OCI-LY1 (cell line): ENCODE measurements around the gene MAP4K1.

Source experiments
- CTCF ChIP-seq: fragments of 200-600 bp; sonication (generic), shearing (Covaris generic); IDR thresholded peaks from 2 replicates; pipeline ENCODE4 v1.5.1; 2017; ENCODE audit warnings: mild to moderate bottlenecking, antibody characterized with exemption, low read length, moderate library complexity, mixed read lengths
- EZH2 ChIP-seq: fragments of 200-600 bp; sonication (generic), shearing (Covaris generic); IDR thresholded peaks from 2 replicates; pipeline ENCODE4 v1.8.0; 2017; ENCODE audit warnings: borderline replicate concordance, mixed run types, mild to moderate bottlenecking, antibody characterized with exemption, low read length, moderate library complexity, mixed read lengths

GRCh38 chr19:38632476-38633213, 14.9 kb upstream of the MAP4K1 start:
- TF ChIP-seq CTCF (no peak), EZH2 (no peak)
